Stimulated activated CD4-positive, alpha-beta T cell treated with anti-CD3 and anti-CD28 coated beads, Interleukin-2, amount 100 ng/mL, for 4 hours (primary cell): ENCODE measurements around the gene PEX14.

Experiments
- DNase-seq: peaks from one replicate; pipeline ENCODE4 v3.0.0-alpha.2; 2020; ENCODE audit warnings: low read depth

PEX14 gene

GRCh38 chr1:10549904-10550664, 75.3 kb downstream of the PEX14 start:
- DNase-seq, result no peak

GRCh38 chr1:10553118-10553517, 78.4 kb downstream of the PEX14 start:
- no peak for DNase-seq

GRCh38 chr1:10555635-10556429, 81.1 kb downstream of the PEX14 start:
- no peak for DNase-seq

- no peak for DNase-seq
Measured at GRCh38 chr1:10556430-10557005, 81.8 kb downstream of the PEX14 start.

- no peak for DNase-seq
Measured at GRCh38 chr1:10557714-10558113, 83.0 kb downstream of the PEX14 start.

- DNase-seq, result no peak
Measured at GRCh38 chr1:10559386-10559785, 84.6 kb downstream of the PEX14 start.

GRCh38 chr1:10561497-10561896, 86.7 kb downstream of the PEX14 start:
- no peak for DNase-seq

- DNase-seq, result no peak
Measured at GRCh38 chr1:10561955-10562354, 87.2 kb downstream of the PEX14 start.

- DNase-seq, result no peak
Measured at GRCh38 chr1:10564063-10564462, 89.3 kb downstream of the PEX14 start.

- DNase-seq, result no peak
Measured at GRCh38 chr1:10569531-10569930, 94.8 kb downstream of the PEX14 start.

- no peak for DNase-seq
Measured at GRCh38 chr1:10575616-10576015, 100.9 kb downstream of the PEX14 start.

- DNase-seq, result no peak
Measured at GRCh38 chr1:10578070-10578469, 103.3 kb downstream of the PEX14 start.

- no peak for DNase-seq
Measured at GRCh38 chr1:10583641-10584040, 108.9 kb downstream of the PEX14 start.

- no peak for DNase-seq
Measured at GRCh38 chr1:10585242-10585641, 110.5 kb downstream of the PEX14 start.

- no peak for DNase-seq
Measured at GRCh38 chr1:10586125-10586524, 111.4 kb downstream of the PEX14 start.

GRCh38 chr1:10588640-10589039, 113.9 kb downstream of the PEX14 start:
- DNase-seq, result no peak

GRCh38 chr1:10589074-10589473, 114.3 kb downstream of the PEX14 start:
- no peak for DNase-seq

- DNase-seq, result no peak
Measured at GRCh38 chr1:10591010-10591409, 116.3 kb downstream of the PEX14 start.

GRCh38 chr1:10592373-10592772, 117.6 kb downstream of the PEX14 start:
- DNase-seq, result no peak

GRCh38 chr1:10593750-10594149, 119.0 kb downstream of the PEX14 start:
- DNase-seq, result no peak

- DNase-seq, result no peak
Measured at GRCh38 chr1:10594595-10595223, 120.0 kb downstream of the PEX14 start.

- no peak for DNase-seq
Measured at GRCh38 chr1:10596780-10597179, 122.0 kb downstream of the PEX14 start.
